HUES6 (cell line): ENCODE measurements around the gene B4GALT6.

Experiments used
- H3K27ac ChIP-seq: 2 replicates; pipeline ENCODE4 v1.7.0; 2013; ENCODE audit warnings: low read depth, mild to moderate bottlenecking, low read length, inconsistent platforms
- H3K27me3 ChIP-seq: 2 replicates; pipeline ENCODE4 v1.6.1; 2013; ENCODE audit warnings: low read length; ENCODE audit not compliant: control insufficient read depth, insufficient read depth
- H3K36me3 ChIP-seq: 2 replicates; pipeline ENCODE4 v1.6.1; 2013; ENCODE audit warnings: low read length; ENCODE audit not compliant: control insufficient read depth, insufficient read depth
- H3K4me1 ChIP-seq: 2 replicates; pipeline ENCODE4 v1.6.1; 2013; ENCODE audit warnings: low read length; ENCODE audit not compliant: control insufficient read depth, insufficient read depth
- H3K4me3 ChIP-seq: 2 replicates; pipeline ENCODE4 v1.5.1; 2013; ENCODE audit warnings: low read depth, low read length
- H3K9ac ChIP-seq: one replicate; pipeline ENCODE4 v1.6.1; 2013; ENCODE audit warnings: mild to moderate bottlenecking, low read length
- H3K9me3 ChIP-seq: 2 replicates; pipeline ENCODE4 v1.6.1; 2013; ENCODE audit warnings: low read depth, low read length; ENCODE audit not compliant: control insufficient read depth, insufficient read depth

Gene B4GALT6

GRCh38 chr18:31610286-31611205, 73.8 kb downstream of the B4GALT6 start:
- H3K9ac ChIP-seq, result no peak overlapping the region
- no peak overlapping the region for H3K27ac ChIP-seq
- H3K4me3 ChIP-seq, result no peak overlapping the region
- H3K9me3 ChIP-seq, result no peaks in the 10 kb centered on the region
- no peaks in the 10 kb centered on the region for H3K36me3 ChIP-seq
- H3K4me1 ChIP-seq, result peaks cover 15% of the 10 kb centered on the region
- H3K27me3 ChIP-seq, result no peaks in the 10 kb centered on the region

GRCh38 chr18:31609886-31610285, 74.5 kb downstream of the B4GALT6 start:
- Histone ChIP-seq H3K9me3 (no peaks in the 10 kb centered on the region), H3K36me3 (no peaks in the 10 kb centered on the region), H3K27me3 (no peaks in the 10 kb centered on the region), H3K4me3 (no peak overlapping the region), H3K27ac (no peak overlapping the region), H3K4me1 (peaks cover 15% of the 10 kb centered on the region), H3K9ac (no peak overlapping the region)

- H3K27me3 ChIP-seq, result no peaks in the 10 kb centered on the region
- H3K4me1 ChIP-seq, result peaks cover 12% of the 10 kb centered on the region
- no peaks in the 10 kb centered on the region for H3K9me3 ChIP-seq
- no peak overlapping the region for H3K4me3 ChIP-seq
- H3K36me3 ChIP-seq, result no peaks in the 10 kb centered on the region
- H3K9ac ChIP-seq, result no peak overlapping the region
- no peak overlapping the region for H3K27ac ChIP-seq
Observed at GRCh38 chr18:31607384-31607783, 77.0 kb downstream of the B4GALT6 start.

GRCh38 chr18:31606265-31606664, 78.1 kb downstream of the B4GALT6 start:
- Histone ChIP-seq H3K9me3 (no peaks in the 10 kb centered on the region), H3K4me3 (no peak overlapping the region), H3K27ac (no peak overlapping the region), H3K9ac (no peak overlapping the region), H3K27me3 (no peaks in the 10 kb centered on the region), H3K36me3 (no peaks in the 10 kb centered on the region), H3K4me1 (peaks cover 11% of the 10 kb centered on the region)

GRCh38 chr18:31603315-31603714, 81.1 kb downstream of the B4GALT6 start:
- Histone ChIP-seq H3K4me1 (no peaks in the 10 kb centered on the region), H3K9me3 (no peaks in the 10 kb centered on the region), H3K36me3 (no peaks in the 10 kb centered on the region), H3K27me3 (no peaks in the 10 kb centered on the region), H3K9ac (no peak overlapping the region), H3K4me3 (no peak overlapping the region), H3K27ac (no peak overlapping the region)

- Histone ChIP-seq H3K4me1 (no peaks in the 10 kb centered on the region), H3K9me3 (no peaks in the 10 kb centered on the region), H3K27me3 (no peaks in the 10 kb centered on the region), H3K36me3 (no peaks in the 10 kb centered on the region), H3K27ac (no peak overlapping the region), H3K4me3 (no peak overlapping the region), H3K9ac (no peak overlapping the region)
Observed at GRCh38 chr18:31598021-31598805, 86.2 kb downstream of the B4GALT6 start.

GRCh38 chr18:31596081-31596872, 88.1 kb downstream of the B4GALT6 start:
- Histone ChIP-seq H3K9ac (no peak overlapping the region), H3K27ac (no peak overlapping the region), H3K9me3 (no peaks in the 10 kb centered on the region), H3K36me3 (no peaks in the 10 kb centered on the region), H3K4me3 (no peak overlapping the region), H3K4me1 (no peaks in the 10 kb centered on the region), H3K27me3 (no peaks in the 10 kb centered on the region)

- Histone ChIP-seq H3K9me3 (no peaks in the 10 kb centered on the region), H3K36me3 (no peaks in the 10 kb centered on the region), H3K27ac (no peak overlapping the region), H3K27me3 (no peaks in the 10 kb centered on the region), H3K9ac (no peak overlapping the region), H3K4me3 (no peak overlapping the region), H3K4me1 (no peaks in the 10 kb centered on the region)
Observed at GRCh38 chr18:31595121-31595771, 89.1 kb downstream of the B4GALT6 start.

- no peaks in the 10 kb centered on the region for H3K27me3 ChIP-seq
- H3K27ac ChIP-seq, result no peak overlapping the region
- H3K9ac ChIP-seq, result no peak overlapping the region
Observed at GRCh38 chr18:31592506-31593157, 91.7 kb downstream of the B4GALT6 start.

GRCh38 chr18:31591628-31592027, 92.8 kb downstream of the B4GALT6 start, which contains the start of gene TTR:
Gene TTR, plus strand, starts transcription at chr18:31591877. Its CDS starts 26 bp downstream, at chr18:31591903.
- Histone ChIP-seq H3K4me3 (no peak within 1 kb of the TSS), H3K36me3 (no peaks in the 10 kb centered on the region), H3K4me1 (no peaks in the 10 kb centered on the region), H3K27me3 (no peaks in the 10 kb centered on the region), H3K27ac (no peak within 1 kb of the TSS), H3K9ac (no peak within 1 kb of the TSS), H3K9me3 (no peaks in the 10 kb centered on the region)

More at GRCh38 chr18:31592506-31593157, 91.7 kb downstream of the B4GALT6 start:
- H3K4me1 ChIP-seq, result no peaks in the 10 kb centered on the region
- H3K36me3 ChIP-seq, result no peaks in the 10 kb centered on the region
- no peaks in the 10 kb centered on the region for H3K9me3 ChIP-seq
- H3K4me3 ChIP-seq, result no peak overlapping the region
